Measurements from ENCODE around the gene NKX1-1.

Gene NKX1-1

GRCh38 chr4:1370321-1371124, 35.7 kb downstream of the NKX1-1 start:
- Histone ChIP-seq H3K27ac (ENCODE audit: low read length, poor library complexity, severe bottlenecking) (no peak overlapping the region), H3K23ac (ENCODE audit: low read length in 2 of 2) (no peak overlapping the region), H4K91ac (ENCODE audit: low read length) (no peak overlapping the region), H2AK5ac (ENCODE audit: low read length, severe bottlenecking) (no peak overlapping the region), H2BK12ac (ENCODE audit: low read length in 2 of 2) (no peak overlapping the region), H2BK120ac (ENCODE audit: low read depth, low read length) (no peak overlapping the region), H3K4me3 (ENCODE audit: insufficient read depth in 1 of 2, low read depth in 1 of 2, low read length in 2 of 2) (no peak overlapping the region), H2AFZ (ENCODE audit: low read depth, low read length) (no peak overlapping the region), H3K4me2 (ENCODE audit: low read length, poor library complexity, severe bottlenecking) (no peak overlapping the region), H3K14ac (ENCODE audit: low read length in 2 of 2) (no peak overlapping the region), H2BK5ac (ENCODE audit: low read depth, low read length, poor library complexity, severe bottlenecking) (no peak overlapping the region), H3K9me3 (ENCODE audit: control insufficient read depth, low read length) (no peaks in the 10 kb centered on the region), H3K4ac (ENCODE audit: low read depth in 1 of 2, low read length in 2 of 2) (no peak overlapping the region), H3K79me1 (replicated peaks; ENCODE audit: low read length, poor library complexity, severe bottlenecking) (peaks cover 2% of the 10 kb centered on the region), H3K9ac (ENCODE audit: low read length) (no peak overlapping the region), H3K36me3 (ENCODE audit: control insufficient read depth in 1 of 2, insufficient read depth in 2 of 2, low read depth in 1 of 2, low read length in 2 of 2) (peaks cover 48 to 82% of the 10 kb centered on the region in 2 experiments), H3K4me1 (ENCODE audit: control insufficient read depth, insufficient read depth, low read depth, low read length) (no peaks in the 10 kb centered on the region), H2BK15ac (ENCODE audit: low read depth, poor library complexity, severe bottlenecking) (no peak overlapping the region), H4K8ac (ENCODE audit: low read length) (no peak overlapping the region), H3K18ac (ENCODE audit: low read depth in 1 of 2, low read length in 2 of 2) (no peak overlapping the region), H3K27me3 (ENCODE audit: control insufficient read depth in 1 of 2, insufficient read depth in 1 of 2, low read length in 2 of 2) (no peaks in the 10 kb centered on the region)
- DNase-seq: no peak
- WGBS: 95% methylated on average over 29 of the region's 29 CpGs

- H3K27ac ChIP-seq (ENCODE audit: low read length, poor library complexity, severe bottlenecking): no peak overlapping the region
- H2BK5ac ChIP-seq (ENCODE audit: low read depth, low read length, poor library complexity, severe bottlenecking): no peak overlapping the region
- H4K91ac ChIP-seq (ENCODE audit: low read length): no peak overlapping the region
- H2BK12ac ChIP-seq (ENCODE audit: low read length in 2 of 2): no peak overlapping the region
- H3K9me3 ChIP-seq (ENCODE audit: control insufficient read depth, low read length): no peaks in the 10 kb centered on the region
- no peak overlapping the region for H2AK5ac ChIP-seq (ENCODE audit: low read length, severe bottlenecking)
- WGBS: 96% methylated on average over 21 of the region's 22 CpGs
- H3K36me3 ChIP-seq (ENCODE audit: control insufficient read depth in 1 of 2, insufficient read depth in 2 of 2, low read depth in 1 of 2, low read length in 2 of 2): peaks cover 48 to 82% of the 10 kb centered on the region in 2 experiments
- H2BK15ac ChIP-seq (ENCODE audit: low read depth, poor library complexity, severe bottlenecking): no peak overlapping the region
- no peak overlapping the region for H3K4ac ChIP-seq (ENCODE audit: low read depth in 1 of 2, low read length in 2 of 2)
- H3K79me1 ChIP-seq (replicated peaks; ENCODE audit: low read length, poor library complexity, severe bottlenecking): peaks cover 3% of the 10 kb centered on the region
- no peak overlapping the region for H3K23ac ChIP-seq (ENCODE audit: low read length in 2 of 2)
- no peaks in the 10 kb centered on the region for H3K4me1 ChIP-seq (ENCODE audit: control insufficient read depth, insufficient read depth, low read depth, low read length)
- H3K14ac ChIP-seq (ENCODE audit: low read length in 2 of 2): no peak overlapping the region
- H3K27me3 ChIP-seq (ENCODE audit: control insufficient read depth in 1 of 2, insufficient read depth in 1 of 2, low read length in 2 of 2): no peaks in the 10 kb centered on the region
- no peak overlapping the region for H3K9ac ChIP-seq (ENCODE audit: low read length)
- no peak for DNase-seq
- no peak overlapping the region for H3K4me2 ChIP-seq (ENCODE audit: low read length, poor library complexity, severe bottlenecking)
- H3K4me3 ChIP-seq (ENCODE audit: insufficient read depth in 1 of 2, low read depth in 1 of 2, low read length in 2 of 2): no peak overlapping the region
- no peak overlapping the region for H4K8ac ChIP-seq (ENCODE audit: low read length)
- H2BK120ac ChIP-seq (ENCODE audit: low read depth, low read length): no peak overlapping the region
- H3K18ac ChIP-seq (ENCODE audit: low read depth in 1 of 2, low read length in 2 of 2): no peak overlapping the region
- H2AFZ ChIP-seq (ENCODE audit: low read depth, low read length): no peak overlapping the region
Observed at GRCh38 chr4:1369479-1370079, 36.7 kb downstream of the NKX1-1 start.

GRCh38 chr4:1369091-1369450, 37.2 kb downstream of the NKX1-1 start:
- H3K27ac ChIP-seq (ENCODE audit: low read length, poor library complexity, severe bottlenecking): no peak overlapping the region
- H2BK5ac ChIP-seq (ENCODE audit: low read depth, low read length, poor library complexity, severe bottlenecking): no peak overlapping the region
- 95% methylated on average over 18 of the region's 18 CpGs for WGBS
- peaks cover 48 to 78% of the 10 kb centered on the region in 2 experiments for H3K36me3 ChIP-seq (ENCODE audit: control insufficient read depth in 1 of 2, insufficient read depth in 2 of 2, low read depth in 1 of 2, low read length in 2 of 2)
- H2AK5ac ChIP-seq (ENCODE audit: low read length, severe bottlenecking): no peak overlapping the region
- DNase-seq: no peak
- no peak overlapping the region for H2AFZ ChIP-seq (ENCODE audit: low read depth, low read length)
- H3K9me3 ChIP-seq (ENCODE audit: control insufficient read depth, low read length): no peaks in the 10 kb centered on the region
- H3K4me1 ChIP-seq (ENCODE audit: control insufficient read depth, insufficient read depth, low read depth, low read length): no peaks in the 10 kb centered on the region
- H4K8ac ChIP-seq (ENCODE audit: low read length): no peak overlapping the region
- no peak overlapping the region for H2BK12ac ChIP-seq (ENCODE audit: low read length in 2 of 2)
- H3K4me2 ChIP-seq (ENCODE audit: low read length, poor library complexity, severe bottlenecking): no peak overlapping the region
- H3K27me3 ChIP-seq (ENCODE audit: control insufficient read depth in 1 of 2, insufficient read depth in 1 of 2, low read length in 2 of 2): no peaks in the 10 kb centered on the region
- no peak overlapping the region for H3K4me3 ChIP-seq (ENCODE audit: insufficient read depth in 1 of 2, low read depth in 1 of 2, low read length in 2 of 2)
- H2BK15ac ChIP-seq (ENCODE audit: low read depth, poor library complexity, severe bottlenecking): no peak overlapping the region
- H4K91ac ChIP-seq (ENCODE audit: low read length): no peak overlapping the region
- peaks cover 5% of the 10 kb centered on the region for H3K79me1 ChIP-seq (replicated peaks; ENCODE audit: low read length, poor library complexity, severe bottlenecking)
- no peak overlapping the region for H3K23ac ChIP-seq (ENCODE audit: low read length in 2 of 2)
- no peak overlapping the region for H3K18ac ChIP-seq (ENCODE audit: low read depth in 1 of 2, low read length in 2 of 2)
- H3K14ac ChIP-seq (ENCODE audit: low read length in 2 of 2): no peak overlapping the region
- no peak overlapping the region for H2BK120ac ChIP-seq (ENCODE audit: low read depth, low read length)
- no peak overlapping the region for H3K9ac ChIP-seq (ENCODE audit: low read length)
- H3K4ac ChIP-seq (ENCODE audit: low read depth in 1 of 2, low read length in 2 of 2): no peak overlapping the region

GRCh38 chr4:1368421-1369090, 37.7 kb downstream of the NKX1-1 start:
- Histone ChIP-seq H3K14ac (ENCODE audit: low read length in 2 of 2) (no peak overlapping the region), H2AK5ac (ENCODE audit: low read length, severe bottlenecking) (no peak overlapping the region), H2BK5ac (ENCODE audit: low read depth, low read length, poor library complexity, severe bottlenecking) (no peak overlapping the region), H2BK120ac (ENCODE audit: low read depth, low read length) (no peak overlapping the region), H3K4ac (ENCODE audit: low read depth in 1 of 2, low read length in 2 of 2) (no peak overlapping the region), H3K18ac (ENCODE audit: low read depth in 1 of 2, low read length in 2 of 2) (no peak overlapping the region), H3K79me1 (replicated peaks; ENCODE audit: low read length, poor library complexity, severe bottlenecking) (peaks cover 5% of the 10 kb centered on the region), H3K9me3 (ENCODE audit: control insufficient read depth, low read length) (no peaks in the 10 kb centered on the region), H2BK15ac (ENCODE audit: low read depth, poor library complexity, severe bottlenecking) (no peak overlapping the region), H3K27me3 (ENCODE audit: control insufficient read depth in 1 of 2, insufficient read depth in 1 of 2, low read length in 2 of 2) (no peaks in the 10 kb centered on the region), H3K4me1 (ENCODE audit: control insufficient read depth, insufficient read depth, low read depth, low read length) (no peaks in the 10 kb centered on the region), H4K91ac (ENCODE audit: low read length) (no peak overlapping the region), H3K27ac (ENCODE audit: low read length, poor library complexity, severe bottlenecking) (no peak overlapping the region), H3K4me2 (ENCODE audit: low read length, poor library complexity, severe bottlenecking) (no peak overlapping the region), H3K9ac (ENCODE audit: low read length) (no peak overlapping the region), H2BK12ac (ENCODE audit: low read length in 2 of 2) (no peak overlapping the region), H4K8ac (ENCODE audit: low read length) (no peak overlapping the region), H2AFZ (ENCODE audit: low read depth, low read length) (no peak overlapping the region), H3K4me3 (ENCODE audit: insufficient read depth in 1 of 2, low read depth in 1 of 2, low read length in 2 of 2) (no peak overlapping the region), H3K36me3 (ENCODE audit: control insufficient read depth in 1 of 2, insufficient read depth in 2 of 2, low read depth in 1 of 2, low read length in 2 of 2) (peaks cover 46 to 73% of the 10 kb centered on the region in 2 experiments), H3K23ac (ENCODE audit: low read length in 2 of 2) (no peak overlapping the region)
- 91% methylated on average over 24 of the region's 24 CpGs for WGBS
- DNase-seq: no peak

Measured in mesenchymal stem cell (in vitro differentiated cells and primary cell).